Globus pallidus (tissue), 1 donor: ENCODE data around the gene SIL1.
"Not testable (repeated sequence)": the region's sequence is repeated elsewhere in the genome, so short reads cannot be mapped to it uniquely, and the experiment has no call there.

Experiments used
- DNase-seq: peaks from one replicate; pipeline ENCODE4 v3.0.0-alpha.2; 2015; ENCODE audit warnings: low spot score

The SIL1 gene

DNA sequence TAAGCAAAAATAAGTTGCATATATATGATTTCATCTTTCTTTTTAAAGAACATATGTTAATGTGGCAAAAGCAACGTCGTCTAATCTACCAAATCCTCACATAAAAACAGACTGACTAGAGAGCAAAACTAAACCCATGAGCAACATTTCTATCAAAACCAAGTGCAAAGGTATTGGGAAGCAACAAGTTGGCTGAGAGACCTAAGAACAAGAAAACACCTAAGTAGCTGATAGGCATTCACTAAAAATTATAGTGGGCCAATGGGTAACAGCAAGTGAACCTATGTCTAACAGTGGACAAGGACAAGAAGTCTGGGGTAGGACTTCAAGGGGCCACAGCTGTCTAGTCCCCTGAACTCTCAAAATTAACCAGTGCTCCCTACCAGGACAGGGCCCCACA is 130.1 kb downstream of the SIL1 start:
- no peak for DNase-seq

DNA sequence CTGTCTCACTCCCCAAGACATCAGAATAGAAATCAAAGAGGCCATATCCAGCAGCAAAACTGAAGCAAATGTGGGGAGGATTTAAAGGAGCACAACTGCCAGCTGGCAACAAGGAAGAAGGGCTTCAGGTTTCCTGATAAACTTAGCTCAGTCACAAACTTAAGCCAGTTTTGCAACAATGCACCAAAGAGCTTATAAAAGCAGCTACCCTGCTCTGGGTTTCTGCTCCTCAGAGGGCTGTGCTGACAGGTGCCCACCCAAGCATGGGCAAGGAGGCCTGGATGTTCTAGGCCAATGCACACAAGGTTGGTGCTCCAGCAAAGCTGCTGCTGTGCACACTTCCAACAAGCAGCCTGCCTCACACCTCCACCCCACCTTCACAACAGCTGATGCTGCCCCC is 132.9 kb downstream of the SIL1 start:
- no peak for DNase-seq

DNA sequence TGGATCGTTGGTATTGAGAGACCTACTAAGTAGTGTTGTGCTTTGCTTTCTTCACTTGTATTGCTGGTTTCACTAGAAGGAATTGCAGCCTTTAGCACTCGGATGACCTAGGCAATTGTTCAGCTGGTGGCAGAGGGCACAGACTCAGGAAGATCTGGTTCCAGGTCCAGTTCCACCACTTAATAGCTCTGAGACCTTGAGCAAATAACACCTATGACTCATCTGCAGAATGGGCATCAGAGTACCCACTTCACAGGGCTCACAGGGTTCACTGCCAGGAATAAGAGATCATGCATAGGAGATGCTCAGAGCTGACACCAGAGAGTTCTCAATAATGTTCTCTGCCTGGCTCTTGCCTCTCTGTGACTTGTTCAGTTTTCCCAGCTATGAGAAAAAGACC is 133.6 kb downstream of the SIL1 start:
- DNase-seq = no peak

DNA sequence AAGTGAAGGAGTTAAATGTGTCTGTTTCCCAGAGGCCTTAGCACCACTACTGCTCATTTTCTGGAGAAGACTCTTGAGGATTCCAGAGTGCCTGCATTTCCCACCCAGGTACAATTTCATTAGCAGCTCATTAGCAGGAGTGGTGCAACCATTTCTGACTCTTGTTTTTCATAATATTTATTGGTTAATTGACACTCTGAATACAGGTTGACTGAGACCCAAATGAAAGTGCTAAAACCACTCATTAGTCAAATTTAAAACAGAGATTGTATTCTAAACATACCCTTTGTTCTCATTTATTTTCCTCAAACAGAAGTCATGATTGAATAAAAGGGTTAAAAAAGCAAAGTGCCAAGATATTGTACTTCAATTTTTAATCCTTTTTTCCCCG is 134.5 kb downstream of the SIL1 start:
- no peak for DNase-seq

DNA sequence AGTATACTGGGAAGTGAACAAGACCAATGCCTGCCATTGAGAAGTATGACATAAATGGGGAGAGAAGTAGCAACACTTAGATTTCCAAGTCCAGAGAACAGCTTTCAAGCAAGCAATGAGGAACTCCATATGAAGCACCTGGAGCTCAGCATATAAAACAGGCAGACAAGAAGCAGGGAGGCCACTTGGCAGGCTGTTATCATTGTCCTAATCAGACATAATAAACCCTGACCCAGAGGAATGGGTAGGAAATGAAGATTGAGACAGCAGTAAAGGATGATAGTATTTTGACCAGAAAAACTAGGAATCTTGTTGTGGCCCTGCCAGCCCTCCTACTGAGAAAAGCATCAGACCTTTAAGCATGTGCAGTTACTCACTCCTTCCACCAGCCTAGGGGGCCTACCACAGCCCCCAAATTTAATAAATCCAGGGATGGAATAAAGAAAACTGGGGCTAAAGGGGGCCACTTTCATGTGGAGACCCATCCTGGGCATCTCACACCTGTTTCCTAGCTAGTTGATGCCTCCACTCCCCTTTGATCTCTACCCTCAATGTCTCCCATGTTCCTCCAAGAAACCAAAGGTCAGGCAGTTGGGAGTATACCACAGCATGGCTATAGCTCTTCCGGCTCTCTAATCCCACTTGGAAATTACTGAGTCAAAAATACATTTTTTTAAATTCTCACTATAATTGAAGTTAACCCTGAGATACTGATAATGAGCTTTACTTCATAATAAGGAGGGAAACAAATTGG is 135.1 kb downstream of the SIL1 start:
- DNase-seq = no peak

DNA sequence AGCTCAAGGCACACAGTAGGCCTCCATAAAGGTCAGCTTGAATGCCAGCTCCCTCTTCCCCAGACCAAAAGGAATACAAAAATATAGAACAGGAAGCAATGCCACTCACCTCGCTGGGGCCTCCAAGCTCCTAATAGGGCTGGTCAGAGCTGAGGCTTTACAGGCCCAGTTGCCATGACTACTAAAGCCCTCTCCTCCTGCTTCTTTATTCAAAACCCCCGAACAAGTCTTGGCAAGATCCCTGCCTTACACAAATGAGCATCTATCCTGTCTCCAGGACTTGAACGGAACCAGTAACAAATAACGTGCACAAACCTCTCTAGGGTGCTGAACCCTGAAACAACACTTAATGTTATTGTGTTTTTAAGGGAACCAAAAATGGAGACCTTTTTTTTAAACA is 136.3 kb downstream of the SIL1 start:
- DNase-seq = no peak

- no peak for DNase-seq
These were observed 136.9 kb downstream of the SIL1 start for GRCh38 chr5:139061274-139061673.

- no peak for DNase-seq
These were observed 140.0 kb downstream of the SIL1 start for GRCh38 chr5:139058121-139058520.

GRCh38 chr5:139057045-139057939 is 140.9 kb downstream of the SIL1 start:
- DNase-seq = not testable (repeated sequence)

- DNase-seq = no peak
These were observed 145.2 kb downstream of the SIL1 start for GRCh38 chr5:139052975-139053374.

- DNase-seq = no peak
These were observed 146.8 kb downstream of the SIL1 start for GRCh38 chr5:139051392-139051791.

DNA sequence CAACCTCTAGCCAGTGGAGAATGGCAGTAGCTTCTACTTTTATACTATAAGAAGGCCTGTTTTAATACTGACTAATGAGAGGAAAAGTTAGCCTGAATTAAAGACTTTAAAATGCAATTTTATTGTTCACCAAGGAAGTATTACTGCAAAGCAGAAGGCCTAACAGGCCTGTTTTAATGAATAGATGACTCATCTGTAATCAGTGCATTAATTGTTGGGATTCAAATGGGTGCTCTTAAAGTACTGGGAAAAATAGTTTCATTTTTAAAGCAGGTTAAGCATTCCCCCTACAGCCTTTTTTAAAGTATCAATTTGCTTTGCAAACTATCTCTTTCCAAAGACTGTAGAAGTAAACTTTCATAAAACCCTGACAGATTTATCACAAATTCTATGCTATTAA is 147.7 kb downstream of the SIL1 start:
- no peak for DNase-seq

GRCh38 chr5:139049780-139050179 is 148.4 kb downstream of the SIL1 start:
- DNase-seq = no peak

GRCh38 chr5:139046551-139046950 is 151.6 kb downstream of the SIL1 start:
- no peak for DNase-seq

GRCh38 chr5:139043157-139043905 is 154.8 kb downstream of the SIL1 start:
- DNase-seq = no peak

DNA sequence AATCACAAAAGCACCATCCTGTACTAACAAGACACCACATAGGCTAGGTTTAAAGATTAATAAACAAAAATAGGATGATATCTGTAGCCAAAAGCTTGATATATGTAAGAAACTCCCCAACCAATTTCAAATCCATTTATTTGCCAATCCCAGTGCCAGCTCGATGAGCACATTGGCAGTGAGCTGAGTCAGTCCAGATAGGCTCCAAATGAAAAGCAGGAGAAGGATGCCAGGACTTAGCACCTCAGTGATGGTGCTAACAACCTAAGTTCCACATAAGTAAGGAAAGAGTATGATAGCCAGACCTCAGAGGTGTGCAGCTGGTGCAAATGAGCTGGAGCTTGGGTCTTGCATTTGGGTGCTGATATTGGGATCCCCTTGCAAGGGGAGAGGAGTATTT is 158.1 kb downstream of the SIL1 start:
- no peak for DNase-seq

GRCh38 chr5:139038613-139039305 is 159.4 kb downstream of the SIL1 start:
- no peak for DNase-seq

GRCh38 chr5:139037732-139038131 is 160.4 kb downstream of the SIL1 start:
- no peak for DNase-seq

DNA sequence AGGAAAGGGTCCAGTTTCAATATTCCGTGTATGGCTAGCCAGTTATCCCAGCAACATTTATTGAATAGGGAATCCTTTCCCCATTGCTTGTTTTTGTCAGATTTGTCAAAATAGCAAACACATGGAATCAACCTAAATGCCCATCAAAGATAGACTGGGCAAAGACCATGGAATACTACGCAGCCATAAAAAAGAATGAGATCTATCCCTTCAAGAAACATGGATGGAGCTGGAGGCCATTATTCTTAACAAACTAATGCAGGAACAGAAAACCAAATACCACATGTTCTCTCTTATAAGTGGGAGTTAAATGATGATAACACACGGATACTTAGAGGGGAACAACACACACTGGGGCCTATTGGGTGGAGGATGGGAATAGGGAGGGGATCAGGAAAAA is 161.8 kb downstream of the SIL1 start:
- not testable (repeated sequence) for DNase-seq

GRCh38 chr5:139027150-139027549 is 171.0 kb downstream of the SIL1 start:
- no peak for DNase-seq

DNA sequence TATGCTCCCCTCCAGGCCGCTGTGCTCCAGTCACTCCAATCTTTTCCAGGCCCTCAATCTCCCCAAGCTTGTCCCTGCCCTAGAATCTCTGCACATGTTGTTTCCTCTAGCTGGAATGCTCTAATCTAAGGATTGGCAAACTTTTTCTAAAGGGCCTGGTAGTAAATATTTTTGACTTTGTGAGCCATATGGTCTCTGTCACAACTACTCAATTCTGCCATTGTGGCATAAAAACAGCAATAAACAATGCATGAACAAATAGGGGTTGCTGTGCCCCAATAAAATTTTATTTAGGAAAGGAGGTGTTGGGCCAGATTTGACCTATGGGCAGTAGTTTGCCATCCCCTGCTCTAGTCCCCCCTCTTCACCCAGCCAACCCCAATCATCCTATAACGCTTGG is 172.5 kb downstream of the SIL1 start:
- DNase-seq = no peak

GRCh38 chr5:139023286-139023685 is 174.9 kb downstream of the SIL1 start:
- DNase-seq = no peak
